D721Med (cell line): ENCODE data around the gene KRTAP9-6.
"Not testable (repeated sequence)": the region's sequence is repeated elsewhere in the genome, so short reads cannot be mapped to it uniquely, and the experiment has no call there.

Experiments
- DNase-seq: peaks from one replicate; pipeline ENCODE4 v3.0.0; 2011; ENCODE audit warnings: low spot score; ENCODE audit not compliant: insufficient read length
- FAIRE-seq: peaks from 2 replicates; lab custom pipeline; 2011; peaks lifted over from hg19 to GRCh38; lab: Jason Lieb, UNC
- CTCF ChIP-seq: IDR thresholded peaks from 2 replicates; pipeline ENCODE4 v1.5.1; 2012; ENCODE audit warnings: mild to moderate bottlenecking, control low read depth; ENCODE audit not compliant: insufficient read depth; ENCODE audit errors: missing control alignments

The KRTAP9-6 gene

GRCh38 chr17:41264599-41264998 lies 579 bp upstream of the KRTAP9-6 start:
- TF ChIP-seq CTCF: no peak
- FAIRE-seq (no peak), DNase-seq (no peak)

- TF ChIP-seq CTCF: no peak
- DNase-seq (no peak), FAIRE-seq (no peak)
Measured at GRCh38 chr17:41267711-41268110, 2.5 kb downstream of the KRTAP9-6 start.

- FAIRE-seq: not testable (repeated sequence)
Measured at GRCh38 chr17:41271323-41271722, 6.1 kb downstream of the KRTAP9-6 start.

GRCh38 chr17:41271858-41272257 lies 6.7 kb downstream of the KRTAP9-6 start:
- no peak for DNase-seq
- TF ChIP-seq CTCF: no peak
- no peak for FAIRE-seq

More at GRCh38 chr17:41271323-41271722, 6.1 kb downstream of the KRTAP9-6 start:
- not testable (repeated sequence) for DNase-seq

GRCh38 chr17:41275648-41276190 lies 10.5 kb downstream of the KRTAP9-6 start, which contains the start of gene KRTAP9-7:
TSS of gene KRTAP9-7 (plus strand) at chr17:41275698. CDS start at chr17:41275698, 0 bp downstream.
- FAIRE-seq: not testable (repeated sequence)

GRCh38 chr17:41278176-41278955 lies 13.2 kb downstream of the KRTAP9-6 start:
- FAIRE-seq: no peak
- TF ChIP-seq CTCF: no peak
- no peak for DNase-seq

More at GRCh38 chr17:41275648-41276190, 10.5 kb downstream of the KRTAP9-6 start, which contains the start of gene KRTAP9-7:
- DNase-seq: not testable (repeated sequence)

- TF ChIP-seq CTCF: no peak
- DNase-seq: no peak
- no peak for FAIRE-seq
Measured at GRCh38 chr17:41284043-41284442, 18.9 kb downstream of the KRTAP9-6 start.

- no peak for TF ChIP-seq CTCF
- no peak for FAIRE-seq
- DNase-seq: no peak
Measured at GRCh38 chr17:41284546-41284945, 19.4 kb downstream of the KRTAP9-6 start.
